Measurements from ENCODE around the gene LSG1. TPM values are rescaled to one million over a fixed set of nuclear protein-coding genes. Genes with fewer than 3 reads are reported as not detected.
"Not testable (repeated sequence)": the region's sequence is repeated elsewhere in the genome, so short reads cannot be mapped to it uniquely, and the experiment has no call there.

Gene LSG1
- total RNA-seq, 1 donor from 2014 or later, result 33.8 TPM

- intact Hi-C loops (cut with DNase I); ATAC-seq: not testable (repeated sequence)
- peak; percentile 27 for DNase-seq (ENCODE audit: low spot score)
Measured at GRCh38 chr3:194630681-194631080, 41.3 kb downstream of the LSG1 start.

- DNase-seq (ENCODE audit: low spot score), result peak; percentile 43
- intact Hi-C loops (cut with DNase I), result no loop called here
Measured at GRCh38 chr3:194624956-194625355, 47.0 kb downstream of the LSG1 start.

GRCh38 chr3:194623449-194624290, 48.3 kb downstream of the LSG1 start:
- intact Hi-C loops (cut with DNase I), result no loop called here
- ATAC-seq (no peak), DNase-seq (ENCODE audit: low spot score) (no peak)

More at GRCh38 chr3:194624956-194625355, 47.0 kb downstream of the LSG1 start:
- no peak for ATAC-seq

GRCh38 chr3:194622621-194623340, 49.2 kb downstream of the LSG1 start:
- intact Hi-C loops (cut with DNase I), result no loop called here
- DNase-seq (ENCODE audit: low spot score) (no peak), ATAC-seq (no peak)

- ATAC-seq (no peak), DNase-seq (ENCODE audit: low spot score) (no peak)
- intact Hi-C loops (cut with DNase I), result no loop called here
Measured at GRCh38 chr3:194621947-194622346, 50.0 kb downstream of the LSG1 start.

- ATAC-seq (no peak), DNase-seq (ENCODE audit: low spot score) (no peak)
- intact Hi-C loops (cut with DNase I), result no loop called here
Measured at GRCh38 chr3:194620196-194620595, 51.8 kb downstream of the LSG1 start.

- ATAC-seq (no peak), DNase-seq (ENCODE audit: low spot score) (no peak)
- intact Hi-C loops (cut with DNase I), result no loop called here
Measured at GRCh38 chr3:194619741-194620140, 52.2 kb downstream of the LSG1 start.

- no peak for DNase-seq (ENCODE audit: low spot score)
- no peak for ATAC-seq
Measured at GRCh38 chr3:194618858-194619608, 53.0 kb downstream of the LSG1 start.

GRCh38 chr3:194617827-194618226, 54.2 kb downstream of the LSG1 start:
- DNase-seq (ENCODE audit: low spot score) (no peak), ATAC-seq (no peak)
- intact Hi-C loops (cut with DNase I), result no loop called here

More at GRCh38 chr3:194618858-194619608, 53.0 kb downstream of the LSG1 start:
- intact Hi-C loops (cut with DNase I), result no loop called here

- no peak for ATAC-seq
- DNase-seq (ENCODE audit: low spot score), result no peak
- intact Hi-C loops (cut with DNase I), result no loop called here
Measured at GRCh38 chr3:194617143-194617671, 54.8 kb downstream of the LSG1 start.

- intact Hi-C loops (cut with DNase I), result loop anchor here (2.0 kb wide), 1 partner anchor 48 kb away; no protein-coding TSS in a partner anchor
Measured at GRCh38 chr3:194615226-194615625, 56.8 kb downstream of the LSG1 start.

GRCh38 chr3:194612221-194612620, 59.8 kb downstream of the LSG1 start:
- intact Hi-C loops (cut with DNase I), result no loop called here
- DNase-seq (ENCODE audit: low spot score) (no peak), ATAC-seq (no peak)

More at GRCh38 chr3:194615226-194615625, 56.8 kb downstream of the LSG1 start:
- DNase-seq (ENCODE audit: low spot score) (no peak), ATAC-seq (no peak)

GRCh38 chr3:194610689-194611088, 61.3 kb downstream of the LSG1 start:
- ATAC-seq, result no peak
- DNase-seq (ENCODE audit: low spot score), result no peak
- intact Hi-C loops (cut with DNase I), result no loop called here

- ATAC-seq, result no peak
- no peak for DNase-seq (ENCODE audit: low spot score)
- intact Hi-C loops (cut with DNase I), result no loop called here
Measured at GRCh38 chr3:194609601-194610000, 62.4 kb downstream of the LSG1 start.

- intact Hi-C loops (cut with DNase I), result no loop called here
- peak; percentile 29 for ATAC-seq
- DNase-seq (ENCODE audit: low spot score), result no peak
Measured at GRCh38 chr3:194608981-194609380, 63.0 kb downstream of the LSG1 start.

- DNase-seq (ENCODE audit: low spot score), result no peak
- no peak for ATAC-seq
- intact Hi-C loops (cut with DNase I), result no loop called here
Measured at GRCh38 chr3:194607592-194608389, 64.2 kb downstream of the LSG1 start.

GRCh38 chr3:194606941-194607340, 65.0 kb downstream of the LSG1 start:
- DNase-seq (ENCODE audit: low spot score), result no peak
- ATAC-seq, result no peak
- intact Hi-C loops (cut with DNase I), result no loop called here

GRCh38 chr3:194606163-194606562, 65.8 kb downstream of the LSG1 start:
- intact Hi-C loops (cut with DNase I), result no loop called here
- no peak for DNase-seq (ENCODE audit: low spot score)
- no peak for ATAC-seq

Data from sciatic nerve (tissue), 2 donors.